Nephron progenitor cell (in vitro differentiated cells): ENCODE results near the gene IDH2.

ENCODE experiments used
- DNase-seq: peaks from one replicate; pipeline ENCODE4 v3.0.0; 2021
- H3K27ac Mint-ChIP-seq: 2 replicates; pipeline ENCODE4 v1.8.0; 2021; ENCODE audit warnings: mild to moderate bottlenecking, moderate library complexity, mixed read lengths
- H3K27me3 Mint-ChIP-seq: 2 replicates; pipeline ENCODE4 v1.8.0; 2021; ENCODE audit warnings: mild to moderate bottlenecking, low read depth, mixed read lengths; ENCODE audit not compliant: poor library complexity
- H3K36me3 Mint-ChIP-seq: 2 replicates; pipeline ENCODE4 v1.8.0; 2021; ENCODE audit warnings: low read depth, mixed read lengths
- H3K4me1 Mint-ChIP-seq: 2 replicates; pipeline ENCODE4 v1.8.0; 2021; ENCODE audit warnings: mixed read lengths
- H3K4me3 Mint-ChIP-seq: 2 replicates; pipeline ENCODE4 v1.8.0; 2021; ENCODE audit warnings: mild to moderate bottlenecking, moderate library complexity, mixed read lengths
- H3K9me3 Mint-ChIP-seq: 2 replicates; pipeline ENCODE4 v1.8.0; 2021; ENCODE audit warnings: mild to moderate bottlenecking, moderate library complexity, mixed read lengths
- CTCF ChIP-seq: fragments of 200-600 bp; sonication (generic); IDR thresholded peaks from 2 replicates; pipeline ENCODE4 v1.5.0; 2021; ENCODE audit warnings: antibody characterized with exemption

Gene IDH2

GRCh38 chr15:90087454-90088154 lies 14.7 kb downstream of the IDH2 start:
- TF ChIP-seq CTCF, result no peak
- H3K27ac Mint-ChIP-seq, result no peak overlapping the region
- no peak for DNase-seq
- no peaks in the 10 kb centered on the region for H3K27me3 Mint-ChIP-seq
- H3K4me3 Mint-ChIP-seq, result no peak overlapping the region
- peaks cover 4% of the 10 kb centered on the region for H3K9me3 Mint-ChIP-seq
- H3K4me1 Mint-ChIP-seq, result no peaks in the 10 kb centered on the region
- peaks cover 76% of the 10 kb centered on the region for H3K36me3 Mint-ChIP-seq

GRCh38 chr15:90086868-90087268 lies 15.4 kb downstream of the IDH2 start:
- peak; percentile 53 for DNase-seq
- H3K4me3 Mint-ChIP-seq, result no peak overlapping the region

GRCh38 chr15:90085565-90085964 lies 16.7 kb downstream of the IDH2 start:
- peak overlapping the region; percentile 61 for H3K27ac Mint-ChIP-seq
- peaks cover 62% of the 10 kb centered on the region for H3K36me3 Mint-ChIP-seq
- no peaks in the 10 kb centered on the region for H3K27me3 Mint-ChIP-seq
- no peaks in the 10 kb centered on the region for H3K9me3 Mint-ChIP-seq
- H3K4me3 Mint-ChIP-seq, result no peak overlapping the region
- no peak for DNase-seq
- peaks cover 3% of the 10 kb centered on the region for H3K4me1 Mint-ChIP-seq
- TF ChIP-seq CTCF, result no peak

More at GRCh38 chr15:90086868-90087268, 15.4 kb downstream of the IDH2 start:
- TF ChIP-seq CTCF, result peak; percentile 53
- peak overlapping the region; percentile 59 for H3K27ac Mint-ChIP-seq
- H3K27me3 Mint-ChIP-seq, result no peaks in the 10 kb centered on the region
- no peaks in the 10 kb centered on the region for H3K9me3 Mint-ChIP-seq
- H3K36me3 Mint-ChIP-seq, result peaks cover 73% of the 10 kb centered on the region
- no peaks in the 10 kb centered on the region for H3K4me1 Mint-ChIP-seq

GRCh38 chr15:90084876-90085423 lies 17.3 kb downstream of the IDH2 start:
- no peak overlapping the region for H3K27ac Mint-ChIP-seq
- no peaks in the 10 kb centered on the region for H3K27me3 Mint-ChIP-seq
- no peak for TF ChIP-seq CTCF
- no peak for DNase-seq
- H3K36me3 Mint-ChIP-seq, result peaks cover 57% of the 10 kb centered on the region
- H3K4me3 Mint-ChIP-seq, result no peak overlapping the region
- peaks cover 5% of the 10 kb centered on the region for H3K4me1 Mint-ChIP-seq
- H3K9me3 Mint-ChIP-seq, result no peaks in the 10 kb centered on the region

- peaks cover 48% of the 10 kb centered on the region for H3K36me3 Mint-ChIP-seq
- H3K4me1 Mint-ChIP-seq, result peaks cover 5% of the 10 kb centered on the region
- H3K4me3 Mint-ChIP-seq, result no peak overlapping the region
- DNase-seq, result no peak
- no peak overlapping the region for H3K27ac Mint-ChIP-seq
- no peaks in the 10 kb centered on the region for H3K9me3 Mint-ChIP-seq
- H3K27me3 Mint-ChIP-seq, result no peaks in the 10 kb centered on the region
- no peak for TF ChIP-seq CTCF
Measured at GRCh38 chr15:90083954-90084607, 18.2 kb downstream of the IDH2 start.
